ENCODE results near the gene INSR.

GRCh38 chr19:7115721-7116120 is 178.5 kb downstream of the INSR start:
- TF ChIP-seq CTCF (IDR thresholded peaks at IDR 0.05) (no peak), POLR2A (IDR thresholded peaks at IDR 0.05) (no peak)
